Lower lobe of right lung (tissue), 2 donors: ENCODE data around the gene OOEP. TPM values are rescaled to one million over a fixed set of nuclear protein-coding genes. Genes with fewer than 3 reads are reported as not detected.

Experiments used
- ATAC-seq, 2 donors: fragments of 200-7000 bp; cut with Tn5 transposase; one replicate each; pipeline ENCODE4 v1.9.1; 2020 to 2022; ENCODE audit warnings: mild to moderate bottlenecking in 2 of 2, moderate library complexity in 2 of 2
- DNase-seq: peaks from one replicate; pipeline ENCODE4 v3.0.0-alpha.2; 2020
- H3K27ac ChIP-seq: fragments of 200-600 bp; one replicate; pipeline ENCODE4 v1.8.0; 2022
- H3K27me3 ChIP-seq: fragments of 200-600 bp; one replicate; pipeline ENCODE4 v1.8.0; 2022; ENCODE audit warnings: low read depth
- H3K36me3 ChIP-seq: fragments of 200-600 bp; one replicate; pipeline ENCODE4 v1.8.0; 2022; ENCODE audit warnings: mild to moderate bottlenecking
- H3K4me1 ChIP-seq: fragments of 200-600 bp; one replicate; pipeline ENCODE4 v1.8.0; 2022
- H3K4me3 ChIP-seq: fragments of 200-600 bp; one replicate; pipeline ENCODE4 v1.8.0; 2022; ENCODE audit warnings: mild to moderate bottlenecking
- H3K9me3 ChIP-seq: fragments of 200-600 bp; one replicate; pipeline ENCODE4 v1.8.0; 2022
- intact Hi-C: fragments of 100-400 bp; cut with DNase I; formaldehyde crosslinking; loops from one replicate; pipeline ENCODE4 v1.11.0; 2022
- total RNA-seq: library from RNA; stranded (reverse); fragmentation: NEBNext Ultra II Directional; extraction: Animal tissue kit (Norgen Biotek cat#: 25700); gene quantifications from one replicate; pipeline ENCODE4 v1.2.1, GENCODE V29; 2021
- TF ChIP-seq, protein P1 (sequence below): fragments of 200-600 bp; IDR thresholded peaks from one replicate; pipeline ENCODE4 v1.8.0; 2022; ENCODE audit warnings: antibody characterized with exemption, mild to moderate bottlenecking
- donor health status: DM: no; HTN: yes; CAD: no; lungs with severe emphysema.

The OOEP gene
- total RNA-seq, 1 donor from 2014 or later, result not detected

DNA sequence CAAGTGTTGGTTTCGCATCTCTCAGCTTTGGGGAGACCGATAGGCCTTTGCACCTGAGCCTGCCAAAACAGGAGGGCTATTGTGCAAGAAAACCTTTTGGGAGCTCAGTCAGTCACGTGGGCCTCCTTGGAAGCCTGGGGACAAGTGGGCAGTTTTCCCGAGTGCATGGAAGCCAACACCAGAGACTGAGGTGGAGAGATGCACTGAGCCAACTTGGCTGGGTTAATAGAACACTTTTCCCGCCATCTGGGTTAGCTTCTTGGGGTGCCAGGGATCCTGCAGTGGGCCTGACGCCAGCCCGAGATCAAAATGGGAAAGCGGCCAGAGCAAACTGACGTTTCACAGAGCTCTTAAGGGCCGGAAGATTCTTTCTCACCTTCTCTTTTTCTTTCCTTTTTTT is 2.8 kb upstream of the OOEP start:
- DNase-seq, result no peak
- peaks cover 8% of the 10 kb centered on the region for H3K9me3 ChIP-seq
- H3K36me3 ChIP-seq, result no peaks in the 10 kb centered on the region
- H3K27ac ChIP-seq, result no peak overlapping the region
- intact Hi-C loops, result no loop called here
- no peaks in the 10 kb centered on the region for H3K4me1 ChIP-seq
- ATAC-seq, result no peak
- no peaks in the 10 kb centered on the region for H3K27me3 ChIP-seq
- TF ChIP-seq, protein P1, sequence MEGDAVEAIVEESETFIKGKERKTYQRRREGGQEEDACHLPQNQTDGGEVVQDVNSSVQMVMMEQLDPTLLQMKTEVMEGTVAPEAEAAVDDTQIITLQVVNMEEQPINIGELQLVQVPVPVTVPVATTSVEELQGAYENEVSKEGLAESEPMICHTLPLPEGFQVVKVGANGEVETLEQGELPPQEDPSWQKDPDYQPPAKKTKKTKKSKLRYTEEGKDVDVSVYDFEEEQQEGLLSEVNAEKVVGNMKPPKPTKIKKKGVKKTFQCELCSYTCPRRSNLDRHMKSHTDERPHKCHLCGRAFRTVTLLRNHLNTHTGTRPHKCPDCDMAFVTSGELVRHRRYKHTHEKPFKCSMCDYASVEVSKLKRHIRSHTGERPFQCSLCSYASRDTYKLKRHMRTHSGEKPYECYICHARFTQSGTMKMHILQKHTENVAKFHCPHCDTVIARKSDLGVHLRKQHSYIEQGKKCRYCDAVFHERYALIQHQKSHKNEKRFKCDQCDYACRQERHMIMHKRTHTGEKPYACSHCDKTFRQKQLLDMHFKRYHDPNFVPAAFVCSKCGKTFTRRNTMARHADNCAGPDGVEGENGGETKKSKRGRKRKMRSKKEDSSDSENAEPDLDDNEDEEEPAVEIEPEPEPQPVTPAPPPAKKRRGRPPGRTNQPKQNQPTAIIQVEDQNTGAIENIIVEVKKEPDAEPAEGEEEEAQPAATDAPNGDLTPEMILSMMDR, result no peak
- H3K4me3 ChIP-seq, result no peak overlapping the region

DNA sequence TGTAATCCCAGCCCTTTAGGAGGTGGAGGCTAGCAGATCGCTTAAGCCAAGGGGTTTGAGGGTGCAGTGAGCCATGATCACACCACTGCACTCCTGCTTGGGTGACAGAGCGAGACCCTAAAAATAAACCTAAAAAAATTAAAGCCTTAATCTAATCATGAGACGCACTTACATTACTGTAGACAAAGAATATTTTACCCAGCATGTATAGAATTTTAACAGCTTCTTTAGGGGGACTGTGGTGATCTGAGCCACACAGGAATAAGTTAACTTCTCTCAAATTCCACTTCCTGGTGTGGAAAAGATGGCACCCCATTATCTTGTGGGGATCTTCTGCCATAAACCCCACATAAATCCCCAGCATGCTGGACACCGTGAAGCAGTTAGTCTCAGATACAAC is 2.3 kb upstream of the OOEP start:
- Histone ChIP-seq H3K9me3 (peaks cover 8% of the 10 kb centered on the region), H3K36me3 (no peaks in the 10 kb centered on the region), H3K27me3 (no peaks in the 10 kb centered on the region), H3K27ac (no peak overlapping the region), H3K4me1 (no peaks in the 10 kb centered on the region), H3K4me3 (no peak overlapping the region)
- ATAC-seq (no peak), DNase-seq (no peak)
- TF ChIP-seq, protein P1, result no peak
- intact Hi-C loops, result no loop called here

DNA sequence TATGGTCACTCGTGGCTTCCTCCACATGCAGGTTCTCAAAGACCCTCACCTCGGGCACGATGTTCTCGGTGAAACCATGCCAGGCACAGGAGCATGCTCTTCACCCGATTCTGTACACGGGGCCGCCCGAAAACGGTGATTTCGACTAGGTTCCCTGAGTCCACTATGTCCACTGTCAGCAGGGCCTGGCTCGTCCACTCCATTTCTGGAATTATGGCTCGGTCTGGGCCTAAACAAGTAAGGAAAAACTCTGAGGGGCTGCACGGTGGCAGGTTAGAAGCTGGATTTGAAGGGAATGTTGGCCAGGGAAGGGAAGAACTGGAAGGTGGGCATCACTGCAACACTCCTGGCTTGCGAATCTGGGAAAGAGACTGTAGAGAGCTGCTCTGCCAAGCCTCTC is 540 bp downstream of the OOEP start:
- intact Hi-C loops, result no loop called here
- ATAC-seq (no peak), DNase-seq (no peak)
- H3K4me1 ChIP-seq, result no peaks in the 10 kb centered on the region
- H3K9me3 ChIP-seq, result peaks cover 8% of the 10 kb centered on the region
- no peaks in the 10 kb centered on the region for H3K27me3 ChIP-seq
- H3K27ac ChIP-seq, result no peak overlapping the region
- TF ChIP-seq, protein P1, result no peak
- H3K4me3 ChIP-seq, result no peak overlapping the region
- no peaks in the 10 kb centered on the region for H3K36me3 ChIP-seq

DNA sequence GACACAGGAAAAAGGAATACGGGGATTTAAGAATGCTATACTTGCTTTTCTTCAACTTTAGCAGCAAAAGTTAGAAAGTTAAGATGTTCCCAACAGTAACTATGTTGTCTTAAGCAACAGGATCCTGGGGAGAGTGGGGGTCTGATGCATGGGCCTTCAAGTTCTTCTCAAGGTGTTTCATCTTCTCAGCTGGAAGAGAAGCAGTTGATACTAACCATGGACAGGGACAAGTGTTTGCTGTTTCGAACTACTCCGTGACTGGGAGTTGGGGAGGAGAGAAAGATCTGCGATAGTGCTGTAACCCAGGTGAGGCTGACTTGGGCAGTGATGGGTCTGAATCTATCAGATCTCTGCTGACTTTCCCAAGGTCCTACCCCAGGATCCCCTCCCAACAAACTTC is 1.0 kb downstream of the OOEP start:
- ATAC-seq (no peak), DNase-seq (no peak)
- TF ChIP-seq, protein P1, result no peak
- H3K36me3 ChIP-seq, result no peaks in the 10 kb centered on the region
- peaks cover 8% of the 10 kb centered on the region for H3K9me3 ChIP-seq
- H3K4me1 ChIP-seq, result no peaks in the 10 kb centered on the region
- H3K27ac ChIP-seq, result no peak overlapping the region
- intact Hi-C loops, result no loop called here
- H3K4me3 ChIP-seq, result no peak overlapping the region
- no peaks in the 10 kb centered on the region for H3K27me3 ChIP-seq

DNA sequence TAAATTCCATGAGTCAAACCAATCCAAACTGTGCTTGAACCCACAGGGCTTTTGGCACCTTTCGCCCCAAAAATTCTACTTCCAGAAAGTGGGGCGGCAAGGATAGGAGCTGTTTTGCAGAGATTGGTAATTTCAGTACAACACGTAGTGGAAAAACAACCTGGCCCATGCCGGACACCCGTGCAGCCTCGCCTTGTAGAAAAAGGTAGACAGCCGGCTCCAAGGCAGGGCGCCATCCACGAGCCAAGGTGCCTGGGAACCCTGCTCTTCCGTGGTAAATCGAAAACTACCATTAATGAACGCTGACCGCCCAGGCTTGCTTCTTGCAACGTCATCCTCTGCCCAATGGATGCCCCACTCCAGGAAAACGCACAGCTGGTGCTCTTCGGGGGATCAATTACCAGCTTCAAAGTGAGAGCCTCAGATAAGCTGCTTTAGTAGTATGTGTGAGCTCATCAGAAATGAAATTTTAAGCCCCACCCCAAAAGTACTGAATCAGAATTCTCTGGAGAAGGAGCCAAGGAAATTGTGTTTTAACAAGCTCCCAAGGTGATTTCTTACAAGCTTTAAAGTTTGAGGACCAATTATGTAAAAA is 1.8 kb downstream of the OOEP start:
- ATAC-seq (no peak), DNase-seq (no peak)
- intact Hi-C loops, result no loop called here
- no peaks in the 10 kb centered on the region for H3K27me3 ChIP-seq
- H3K36me3 ChIP-seq, result no peaks in the 10 kb centered on the region
- peaks cover 8% of the 10 kb centered on the region for H3K9me3 ChIP-seq
- no peak overlapping the region for H3K27ac ChIP-seq
- TF ChIP-seq, protein P1, result no peak
- no peaks in the 10 kb centered on the region for H3K4me1 ChIP-seq
- H3K4me3 ChIP-seq, result no peak overlapping the region
